ENCODE measurements around the gene ETNPPL.

ETNPPL gene

GRCh38 chr4:108775921-108776320, 13.1 kb upstream of the ETNPPL start:
- no peaks in the 10 kb centered on the region for H3K4me1 Mint-ChIP-seq
- ATAC-seq, result no peak
- DNase-seq, result no peak
- no peaks in the 10 kb centered on the region for H3K9me3 Mint-ChIP-seq
- H3K27ac Mint-ChIP-seq, result peak overlapping the region in 1 of 2 donors; percentile 62
- no peak overlapping the region for H3K4me3 Mint-ChIP-seq
- H3K27me3 Mint-ChIP-seq, result peaks cover 18% of the 10 kb centered on the region

GRCh38 chr4:108774809-108775530, 12.1 kb upstream of the ETNPPL start:
- peaks cover 18% of the 10 kb centered on the region for H3K27me3 Mint-ChIP-seq
- no peaks in the 10 kb centered on the region for H3K9me3 Mint-ChIP-seq
- H3K27ac Mint-ChIP-seq, result peak overlapping the region in 1 of 2 donors; percentile 74
- DNase-seq (no peak), ATAC-seq (no peak)
- no peaks in the 10 kb centered on the region for H3K4me1 Mint-ChIP-seq
- H3K4me3 Mint-ChIP-seq, result no peak overlapping the region

GRCh38 chr4:108772402-108772801, 9.5 kb upstream of the ETNPPL start:
- Mint-ChIP-seq H3K4me3 (no peak overlapping the region), H3K9me3 (no peaks in the 10 kb centered on the region)
- ATAC-seq, result no peak

GRCh38 chr4:108766058-108766457, 3.2 kb upstream of the ETNPPL start:
- Mint-ChIP-seq H3K4me3 (no peak overlapping the region), H3K9me3 (no peaks in the 10 kb centered on the region), H3K4me1 (peaks cover 18% of the 10 kb centered on the region), H3K27me3 (peaks cover 46% of the 10 kb centered on the region), H3K27ac (no peak overlapping the region)
- ATAC-seq (no peak), DNase-seq (no peak)

More at GRCh38 chr4:108772402-108772801, 9.5 kb upstream of the ETNPPL start:
- H3K27me3 Mint-ChIP-seq, result peaks cover 14% of the 10 kb centered on the region
- no peak overlapping the region for H3K27ac Mint-ChIP-seq
- no peaks in the 10 kb centered on the region for H3K4me1 Mint-ChIP-seq
- no peak for DNase-seq

- Mint-ChIP-seq H3K27ac (peak overlapping the region in 1 of 2 donors; percentile 42), H3K4me3 (no peak overlapping the region), H3K9me3 (no peaks in the 10 kb centered on the region), H3K27me3 (peaks cover 62% of the 10 kb centered on the region), H3K4me1 (peaks cover 18% of the 10 kb centered on the region)
- no peak for ATAC-seq
- DNase-seq, result no peak
Observed at GRCh38 chr4:108763986-108764385, 1.1 kb upstream of the ETNPPL start.

- H3K27me3 Mint-ChIP-seq, result peaks cover 62% of the 10 kb centered on the region
- ATAC-seq, result no peak
- no peak for DNase-seq
- H3K4me3 Mint-ChIP-seq, result peak overlapping the region; percentile 73 to 94
- peaks cover 18% of the 10 kb centered on the region for H3K4me1 Mint-ChIP-seq
- H3K9me3 Mint-ChIP-seq, result no peaks in the 10 kb centered on the region
- peak overlapping the region in 1 of 2 donors; percentile 88 for H3K27ac Mint-ChIP-seq
Observed at GRCh38 chr4:108763226-108763593, 357 bp upstream of the ETNPPL start.

- peaks cover 40% of the 10 kb centered on the region for H3K27me3 Mint-ChIP-seq
- no peak overlapping the region for H3K27ac Mint-ChIP-seq
- no peak overlapping the region for H3K4me3 Mint-ChIP-seq
- DNase-seq, result no peak
- no peak for ATAC-seq
- H3K4me1 Mint-ChIP-seq, result peaks cover 18% of the 10 kb centered on the region
- H3K9me3 Mint-ChIP-seq, result no peaks in the 10 kb centered on the region
Observed at GRCh38 chr4:108758498-108758897, 4.4 kb downstream of the ETNPPL start.

DNA sequence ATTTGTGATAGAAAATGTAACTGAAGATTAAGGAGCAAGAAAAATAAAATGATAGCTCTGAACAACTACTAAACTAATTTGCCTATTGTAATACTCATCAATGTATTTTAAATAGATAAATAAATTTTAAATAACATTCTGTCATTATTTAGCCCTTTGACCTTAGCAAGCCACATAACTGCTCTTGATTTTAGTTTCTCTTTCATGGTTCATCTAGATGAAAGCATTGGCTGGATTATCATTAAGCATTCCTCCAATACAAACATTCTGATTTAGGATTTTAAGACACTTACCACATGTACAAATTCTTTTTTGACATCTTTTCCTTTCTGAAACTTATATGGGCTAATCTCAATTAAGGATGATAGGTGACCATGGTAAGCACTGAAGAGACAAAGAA, 8.5 kb downstream of the ETNPPL start:
- peaks cover 10% of the 10 kb centered on the region for H3K27me3 Mint-ChIP-seq
- no peak for DNase-seq
- no peaks in the 10 kb centered on the region for H3K9me3 Mint-ChIP-seq
- no peak overlapping the region for H3K4me3 Mint-ChIP-seq
- H3K27ac Mint-ChIP-seq, result no peak overlapping the region
- no peaks in the 10 kb centered on the region for H3K4me1 Mint-ChIP-seq
- no peak for ATAC-seq

GRCh38 chr4:108751321-108751720, 11.5 kb downstream of the ETNPPL start:
- H3K4me3 Mint-ChIP-seq, result no peak overlapping the region
- H3K27me3 Mint-ChIP-seq, result peaks cover 10% of the 10 kb centered on the region
- ATAC-seq (peak; percentile 55), DNase-seq (no peak)
- H3K27ac Mint-ChIP-seq, result no peak overlapping the region
- no peaks in the 10 kb centered on the region for H3K9me3 Mint-ChIP-seq
- H3K4me1 Mint-ChIP-seq, result peaks cover 3% of the 10 kb centered on the region

- ATAC-seq (no peak), DNase-seq (no peak)
- H3K4me1 Mint-ChIP-seq, result peaks cover 6% of the 10 kb centered on the region
- H3K9me3 Mint-ChIP-seq, result no peaks in the 10 kb centered on the region
- H3K4me3 Mint-ChIP-seq, result no peak overlapping the region
- no peak overlapping the region for H3K27ac Mint-ChIP-seq
- peaks cover 10% of the 10 kb centered on the region for H3K27me3 Mint-ChIP-seq
Observed at GRCh38 chr4:108749119-108749518, 13.7 kb downstream of the ETNPPL start.

DNA sequence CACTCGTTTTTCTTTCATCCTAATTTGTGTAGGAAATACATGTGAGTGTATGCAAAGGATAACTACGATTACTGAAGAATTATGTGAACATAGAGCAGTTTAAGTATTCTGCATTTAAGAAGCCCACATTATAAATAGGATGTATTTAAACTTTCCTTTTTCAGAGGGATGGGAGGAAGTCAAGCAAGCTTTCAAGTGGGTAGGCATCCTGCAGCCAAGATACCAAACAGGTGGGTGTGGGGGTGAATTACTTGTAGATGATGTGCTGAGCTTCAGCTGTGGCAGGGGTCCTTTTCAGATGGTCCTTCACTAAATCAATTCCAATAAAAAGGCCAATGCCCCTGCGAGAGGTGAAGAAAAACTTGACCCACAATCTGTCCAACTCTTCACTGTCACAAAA, 16.3 kb downstream of the ETNPPL start:
- Mint-ChIP-seq H3K27ac (no peak overlapping the region), H3K27me3 (peaks cover 5% of the 10 kb centered on the region), H3K4me3 (no peak overlapping the region), H3K9me3 (no peaks in the 10 kb centered on the region), H3K4me1 (peaks cover 6% of the 10 kb centered on the region)
- DNase-seq, result no peak
- ATAC-seq, result no peak

GRCh38 chr4:108744307-108744706, 18.5 kb downstream of the ETNPPL start:
- H3K27ac Mint-ChIP-seq, result no peak overlapping the region
- H3K27me3 Mint-ChIP-seq, result peaks cover 7% of the 10 kb centered on the region
- no peak for ATAC-seq
- H3K4me1 Mint-ChIP-seq, result peaks cover 6% of the 10 kb centered on the region
- H3K4me3 Mint-ChIP-seq, result no peak overlapping the region
- no peak for DNase-seq
- no peaks in the 10 kb centered on the region for H3K9me3 Mint-ChIP-seq

- no peak for DNase-seq
- no peak for ATAC-seq
- peaks cover 7% of the 10 kb centered on the region for H3K27me3 Mint-ChIP-seq
- peaks cover 6% of the 10 kb centered on the region for H3K4me1 Mint-ChIP-seq
- H3K9me3 Mint-ChIP-seq, result no peaks in the 10 kb centered on the region
- H3K4me3 Mint-ChIP-seq, result no peak overlapping the region
- peak overlapping the region in 1 of 2 donors; percentile 28 for H3K27ac Mint-ChIP-seq
Observed at GRCh38 chr4:108742451-108743420, 20.1 kb downstream of the ETNPPL start.

- H3K4me3 Mint-ChIP-seq, result no peak overlapping the region
- DNase-seq, result no peak
- H3K27ac Mint-ChIP-seq, result no peak overlapping the region
- no peak for ATAC-seq
- H3K4me1 Mint-ChIP-seq, result no peaks in the 10 kb centered on the region
- H3K9me3 Mint-ChIP-seq, result no peaks in the 10 kb centered on the region
- peaks cover 14% of the 10 kb centered on the region for H3K27me3 Mint-ChIP-seq
Observed at GRCh38 chr4:108738003-108738706, 24.7 kb downstream of the ETNPPL start.

DNA sequence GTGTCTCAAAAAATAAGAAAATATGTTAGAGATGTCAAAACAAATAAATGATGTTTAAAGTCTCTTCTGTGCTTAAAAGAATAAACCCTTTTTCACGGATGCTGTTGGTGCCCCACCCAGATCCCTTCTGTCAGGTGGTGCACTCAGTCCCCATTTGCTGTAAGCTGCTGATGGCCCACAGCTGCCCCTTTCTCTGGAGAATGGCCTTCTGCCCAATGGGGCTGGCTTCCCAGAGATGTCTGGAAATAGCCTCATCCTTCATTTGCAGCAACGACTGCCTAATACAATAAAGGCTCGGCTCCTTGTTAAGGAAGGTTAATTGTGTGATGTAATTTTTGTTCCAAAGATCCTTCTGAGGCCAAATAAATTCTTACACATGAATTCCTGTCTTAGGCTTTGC, 31.8 kb downstream of the ETNPPL start:
- no peaks in the 10 kb centered on the region for H3K9me3 Mint-ChIP-seq
- no peak overlapping the region for H3K4me3 Mint-ChIP-seq
- no peak for DNase-seq
- no peak overlapping the region for H3K27ac Mint-ChIP-seq
- no peaks in the 10 kb centered on the region for H3K4me1 Mint-ChIP-seq
- H3K27me3 Mint-ChIP-seq, result peaks cover 7% of the 10 kb centered on the region
- ATAC-seq, result no peak

All from stimulated activated naive CD8-positive, alpha-beta T cell treated with anti-CD3 and anti-CD28 coated beads, Interleukin-15, amount 100 ng/mL, for 72 hours (primary cell).